Thyroid gland (tissue), 4 donors: ENCODE data around the gene CTNNBL1. TPM values are rescaled to one million over a fixed set of nuclear protein-coding genes. Genes with fewer than 3 reads are reported as not detected.
A peak's percentile ranks its signal among the peaks of the same experiment; 100 is the strongest.

Source experiments
- DNase-seq, 2 donors: peaks; one replicate each; pipeline ENCODE4 v3.0.0-alpha.2; 2019
- H3K27ac ChIP-seq, 3 donors: fragments of 200-600 bp; sonication (generic); 1 replicate in 2 of 3; 2 replicates in 1 of 3; pipeline ENCODE4 v1.5.1; 2016 to 2019; ENCODE audit warnings: mild to moderate bottlenecking in 1 of 3, moderate library complexity in 1 of 3
- H3K27me3 ChIP-seq: fragments of 200-600 bp; sonication (generic); one replicate; pipeline ENCODE4 v1.5.1; 2019
- H3K36me3 ChIP-seq, 2 donors: fragments of 200-600 bp; sonication (generic); one replicate each; pipeline ENCODE4 v1.5.1; 2016 to 2019
- H3K4me1 ChIP-seq, 2 donors: fragments of 200-600 bp; sonication (generic); one replicate each; pipeline ENCODE4 v1.5.1; 2017 to 2019
- H3K4me3 ChIP-seq, 3 donors: fragments of 200-600 bp; sonication (generic); replicated peaks in 1 of 3; 1 replicate in 2 of 3; 2 replicates in 1 of 3; pipeline ENCODE4 v1.5.1; 2016; ENCODE audit warnings: mild to moderate bottlenecking in 1 of 3
- H3K9me3 ChIP-seq: fragments of 200-600 bp; sonication (generic); one replicate; pipeline ENCODE4 v1.5.1; 2017
- CTCF ChIP-seq, 6 experiments: fragments of 200-600 bp in 3 of 6; fragments of 450-650 bp in 3 of 6; sonication (generic) in 3 of 6; IDR thresholded peaks; one replicate each; pipeline ENCODE4 v1.5.1; 2016 to 2019; ENCODE audit warnings: antibody characterized with exemption in 6 of 6, mild to moderate bottlenecking in 2 of 6, inconsistent platforms in 1 of 6, moderate library complexity in 1 of 6
- POLR2A ChIP-seq, 2 donors: fragments of 450-650 bp; IDR thresholded peaks; one replicate each; pipeline ENCODE4 v1.6.1; 2017; ENCODE audit warnings: antibody characterized with exemption in 2 of 2, mild to moderate bottlenecking in 2 of 2, moderate library complexity in 1 of 2
- WGBS, 2 donors: methylation state at CpG; one replicate each; pipeline ENCODE4 v1.1.5; 2017; 5-methylcytosine and 5-hydroxymethylcytosine counted together
- intact Hi-C: fragments of 100-400 bp; cut with DNase I; formaldehyde crosslinking; loops from one replicate; pipeline ENCODE4 v1.15.1; 2023
- total RNA-seq, 4 donors: library from RNA; depleted of rRNA; stranded (reverse); fragments of >200 nt; gene quantifications; one replicate each; pipeline ENCODE4 v1.2.3, GENCODE V29; 2016

The CTNNBL1 gene
- total RNA-seq, 4 donors from 2014 or later: 22.3 to 31.2 (median 24.6) TPM

GRCh38 chr20:37725855-37726254 is 32.0 kb downstream of the CTNNBL1 start:
- WGBS, 2 donors: 92 to 93% methylated on average over 5 of the region's 5 CpGs
- Histone ChIP-seq H3K27ac (no peak overlapping the region), H3K4me1 (peaks cover 0 to 7% of the 10 kb centered on the region in 2 donors), H3K4me3 (no peak overlapping the region), H3K36me3 (no peaks in the 10 kb centered on the region), H3K27me3 (no peaks in the 10 kb centered on the region), H3K9me3 (no peaks in the 10 kb centered on the region)
- intact Hi-C loops: no loop called here
- no peak for DNase-seq
- TF ChIP-seq POLR2A (IDR thresholded peaks at IDR 0.05): no peak
- no peak for TF ChIP-seq CTCF (IDR thresholded peaks at IDR 0.05)

- Histone ChIP-seq H3K9me3 (no peaks in the 10 kb centered on the region), H3K4me3 (no peak overlapping the region), H3K36me3 (no peaks in the 10 kb centered on the region), H3K27ac (no peak overlapping the region), H3K4me1 (peaks cover 0 to 7% of the 10 kb centered on the region in 2 donors), H3K27me3 (no peaks in the 10 kb centered on the region)
- intact Hi-C loops: no loop called here
- no peak for DNase-seq
- TF ChIP-seq CTCF (IDR thresholded peaks at IDR 0.05) (no peak), POLR2A (IDR thresholded peaks at IDR 0.05) (no peak)
These were observed 32.5 kb downstream of the CTNNBL1 start for GRCh38 chr20:37726321-37726720.

- H3K27ac ChIP-seq: no peak overlapping the region
- no peaks in the 10 kb centered on the region for H3K9me3 ChIP-seq
- peaks cover 0 to 7% of the 10 kb centered on the region in 2 donors for H3K4me1 ChIP-seq
- no peaks in the 10 kb centered on the region for H3K27me3 ChIP-seq
- TF ChIP-seq POLR2A (IDR thresholded peaks at IDR 0.05): no peak
- TF ChIP-seq CTCF (IDR thresholded peaks at IDR 0.05): no peak
- no peaks in the 10 kb centered on the region for H3K36me3 ChIP-seq
- WGBS, 2 donors: 88 to 92% methylated on average over 7 of the region's 7 CpGs
- intact Hi-C loops: no loop called here
- DNase-seq: peak; percentile 6 to 20
- no peak overlapping the region for H3K4me3 ChIP-seq
These were observed 33.4 kb downstream of the CTNNBL1 start for GRCh38 chr20:37726971-37727956.

GRCh38 chr20:37727957-37728634 is 34.3 kb downstream of the CTNNBL1 start:
- Histone ChIP-seq H3K36me3 (no peaks in the 10 kb centered on the region), H3K4me3 (no peak overlapping the region), H3K4me1 (peaks cover 0 to 7% of the 10 kb centered on the region in 2 donors), H3K27ac (no peak overlapping the region), H3K27me3 (no peaks in the 10 kb centered on the region), H3K9me3 (no peaks in the 10 kb centered on the region)
- TF ChIP-seq POLR2A (IDR thresholded peaks at IDR 0.05) (no peak), CTCF (IDR thresholded peaks at IDR 0.05) (no peak)
- whole genome bisulfite sequencing, 2 donors: 97% methylated on average over 2 of the region's 2 CpGs
- no peak for DNase-seq
- intact Hi-C loops: no loop called here

GRCh38 chr20:37728635-37728983 is 34.8 kb downstream of the CTNNBL1 start:
- intact Hi-C loops: no loop called here

More at GRCh38 chr20:37728635-37728983, 34.8 kb downstream of the CTNNBL1 start:
- H3K4me1 ChIP-seq: peaks cover 0 to 7% of the 10 kb centered on the region in 2 donors
- no peaks in the 10 kb centered on the region for H3K36me3 ChIP-seq
- TF ChIP-seq CTCF (IDR thresholded peaks at IDR 0.05) (no peak), POLR2A (IDR thresholded peaks at IDR 0.05) (no peak)
- no peak for DNase-seq
- no peaks in the 10 kb centered on the region for H3K27me3 ChIP-seq
- H3K9me3 ChIP-seq: no peaks in the 10 kb centered on the region
- H3K27ac ChIP-seq: no peak overlapping the region
- 87% methylated on average over 2 of the region's 2 CpGs for WGBS, 2 donors
- H3K4me3 ChIP-seq: no peak overlapping the region
